KMS-11 (cell line): ENCODE measurements around the gene INPP5D.
"Not testable (repeated sequence)": the region's sequence is repeated elsewhere in the genome, so short reads cannot be mapped to it uniquely, and the experiment has no call there.

Experiments used
- H2AFZ ChIP-seq: fragments of 200-600 bp; sonication (generic); 2 replicates; pipeline ENCODE4 v1.6.1; 2016; ENCODE audit warnings: antibody characterized with exemption, mixed run types, low read depth
- H3K27ac ChIP-seq: fragments of 200-600 bp; sonication (generic); 2 replicates; pipeline ENCODE4 v1.6.1; 2016; ENCODE audit warnings: mild to moderate bottlenecking, mixed run types
- H3K27me3 ChIP-seq: fragments of 200-600 bp; sonication (generic); 2 replicates; pipeline ENCODE4 v1.6.1; 2017; ENCODE audit warnings: mild to moderate bottlenecking, low read depth, mixed run types, moderate library complexity; ENCODE audit not compliant: insufficient read depth
- H3K36me3 ChIP-seq: fragments of 200-600 bp; sonication (generic); 2 replicates; pipeline ENCODE4 v1.6.1; 2017; ENCODE audit warnings: mild to moderate bottlenecking, mixed run types; ENCODE audit not compliant: insufficient read depth
- H3K4me1 ChIP-seq: fragments of 200-600 bp; sonication (generic); 2 replicates; pipeline ENCODE4 v1.6.1; 2016; ENCODE audit warnings: mild to moderate bottlenecking, low read depth, mixed run types; ENCODE audit not compliant: poor library complexity, severe bottlenecking
- H3K4me2 ChIP-seq: fragments of 200-600 bp; sonication (generic); 2 replicates; pipeline ENCODE4 v1.7.0; 2016; ENCODE audit warnings: mild to moderate bottlenecking, mixed run types
- H3K4me3 ChIP-seq: fragments of 200-600 bp; sonication (generic); IDR thresholded peaks from 2 replicates; pipeline ENCODE4 v1.6.1; 2017; ENCODE audit warnings: low read depth, low read length, mixed read lengths; ENCODE audit not compliant: insufficient read depth
- H3K79me2 ChIP-seq: fragments of 200-600 bp; sonication (generic); 2 replicates; pipeline ENCODE4 v1.6.1; 2016; ENCODE audit warnings: low read depth, mixed run types; ENCODE audit not compliant: insufficient read depth
- H3K9ac ChIP-seq: fragments of 200-600 bp; sonication (generic); 2 replicates; pipeline ENCODE4 v1.6.1; 2016; ENCODE audit warnings: mild to moderate bottlenecking, mixed run types
- H4K20me1 ChIP-seq: fragments of 200-600 bp; sonication (generic); 2 replicates; pipeline ENCODE4 v1.6.1; 2016; ENCODE audit warnings: mild to moderate bottlenecking, mixed run types; ENCODE audit not compliant: insufficient read depth
- CTCF ChIP-seq: fragments of 200-600 bp; sonication (generic); conservative IDR thresholded peaks from 2 replicates; pipeline ENCODE4 v1.6.1; 2017; ENCODE audit warnings: low read depth, mild to moderate bottlenecking, antibody characterized with exemption, low read length, moderate library complexity, mixed read lengths

The INPP5D gene

GRCh38 chr2:233186851-233187250 lies 126.7 kb downstream of the INPP5D start:
- Histone ChIP-seq H3K9ac (no peak overlapping the region), H3K27me3 (no peaks in the 10 kb centered on the region), H3K79me2 (no peaks in the 10 kb centered on the region), H4K20me1 (no peaks in the 10 kb centered on the region), H3K36me3 (no peaks in the 10 kb centered on the region), H3K27ac (no peak overlapping the region), H3K4me3 (no peak overlapping the region), H3K4me2 (no peak overlapping the region), H3K4me1 (no peaks in the 10 kb centered on the region), H2AFZ (no peak overlapping the region)
- TF ChIP-seq CTCF, result no peak

- Histone ChIP-seq H2AFZ (no peak overlapping the region), H3K27me3 (no peaks in the 10 kb centered on the region), H3K36me3 (no peaks in the 10 kb centered on the region), H3K79me2 (no peaks in the 10 kb centered on the region), H3K4me1 (no peaks in the 10 kb centered on the region), H3K4me2 (no peak overlapping the region), H3K27ac (no peak overlapping the region), H3K4me3 (no peak overlapping the region), H4K20me1 (no peaks in the 10 kb centered on the region), H3K9ac (no peak overlapping the region)
- no peak for TF ChIP-seq CTCF
Observed at GRCh38 chr2:233189025-233189424, 128.9 kb downstream of the INPP5D start.

DNA sequence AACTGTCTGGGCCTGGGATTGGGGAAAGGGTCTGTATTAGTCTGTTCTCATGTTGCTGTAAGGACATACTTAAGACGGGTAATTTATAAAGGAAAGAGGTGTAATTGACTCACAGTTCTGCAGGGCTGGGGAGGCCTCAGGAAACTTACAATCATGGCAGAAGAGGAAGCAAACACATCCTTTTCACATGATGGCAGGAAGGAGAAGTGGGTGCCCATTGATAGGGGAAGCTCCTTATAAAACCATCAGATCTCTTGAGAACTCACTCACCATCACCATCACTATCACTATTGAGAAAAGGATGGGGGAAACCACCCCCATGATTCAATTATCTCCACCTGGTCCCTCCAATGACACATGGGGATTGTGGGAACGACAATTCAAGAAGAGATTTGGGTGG lies 130.9 kb downstream of the INPP5D start:
- H3K27me3 ChIP-seq, H4K20me1 ChIP-seq, H3K4me2 ChIP-seq, H3K4me3 ChIP-seq, H3K9ac ChIP-seq, H3K27ac ChIP-seq, H3K36me3 ChIP-seq, H3K79me2 ChIP-seq, H3K4me1 ChIP-seq, H2AFZ ChIP-seq: not testable (repeated sequence)

DNA sequence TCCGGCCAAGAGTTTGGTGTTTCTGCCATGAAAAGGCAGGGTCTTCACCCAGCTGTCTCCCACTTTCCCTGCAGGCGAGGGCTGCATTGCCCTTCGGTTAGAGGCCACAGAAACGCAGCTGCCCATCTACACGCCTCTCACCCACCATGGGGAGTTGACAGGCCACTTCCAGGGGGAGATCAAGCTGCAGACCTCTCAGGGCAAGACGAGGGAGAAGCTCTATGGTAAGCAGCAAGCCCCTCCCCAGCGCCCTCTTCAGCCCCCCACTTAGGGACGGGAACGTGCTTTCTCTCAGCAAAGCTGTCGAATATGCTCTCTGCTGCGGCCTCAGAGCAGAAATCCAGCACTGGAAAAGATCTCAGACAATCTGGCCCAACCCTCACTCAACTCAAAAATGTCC lies 133.6 kb downstream of the INPP5D start:
- H3K27ac ChIP-seq, result no peak overlapping the region
- no peaks in the 10 kb centered on the region for H4K20me1 ChIP-seq
- H3K79me2 ChIP-seq, result no peaks in the 10 kb centered on the region
- H2AFZ ChIP-seq, result no peak overlapping the region
- H3K4me3 ChIP-seq, result no peak overlapping the region
- no peak overlapping the region for H3K9ac ChIP-seq
- no peaks in the 10 kb centered on the region for H3K27me3 ChIP-seq
- no peaks in the 10 kb centered on the region for H3K4me1 ChIP-seq
- H3K4me2 ChIP-seq, result no peak overlapping the region
- TF ChIP-seq CTCF, result no peak
- no peaks in the 10 kb centered on the region for H3K36me3 ChIP-seq

DNA sequence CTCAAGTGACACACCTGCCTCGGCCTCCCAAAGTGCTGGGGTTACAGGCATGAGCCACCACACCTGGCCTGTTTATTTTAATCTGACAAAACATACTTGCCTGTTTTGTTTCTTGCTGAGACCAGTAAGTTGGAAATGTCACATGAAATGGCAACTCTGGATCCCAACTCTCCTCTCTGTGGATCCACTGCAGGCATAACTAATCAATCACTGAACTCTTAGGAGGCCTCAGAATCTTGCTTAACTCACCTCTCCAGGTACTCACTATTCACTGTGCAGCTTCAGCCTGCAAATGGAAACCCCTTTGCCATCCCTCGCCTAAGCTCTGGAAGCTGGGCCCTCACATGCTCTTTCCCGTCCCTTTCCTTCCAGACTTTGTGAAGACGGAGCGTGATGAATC lies 134.9 kb downstream of the INPP5D start:
- H3K27me3 ChIP-seq, result no peaks in the 10 kb centered on the region
- no peak for TF ChIP-seq CTCF
- H3K27ac ChIP-seq, result no peak overlapping the region
- H3K4me1 ChIP-seq, result no peaks in the 10 kb centered on the region
- H3K36me3 ChIP-seq, result no peaks in the 10 kb centered on the region
- H2AFZ ChIP-seq, result no peak overlapping the region
- H3K79me2 ChIP-seq, result no peaks in the 10 kb centered on the region
- H3K9ac ChIP-seq, result no peak overlapping the region
- no peaks in the 10 kb centered on the region for H4K20me1 ChIP-seq
- H3K4me2 ChIP-seq, result no peak overlapping the region
- no peak overlapping the region for H3K4me3 ChIP-seq
